Prostate gland (tissue), 2 donors: ENCODE data around the gene TANGO6. TPM values are rescaled to one million over a fixed set of nuclear protein-coding genes. Genes with fewer than 3 reads are reported as not detected.
"Not testable (repeated sequence)": the region's sequence is repeated elsewhere in the genome, so short reads cannot be mapped to it uniquely, and the experiment has no call there.

ENCODE experiments used
- DNase-seq: peaks from one replicate; pipeline ENCODE4 v3.0.0-alpha.2; 2019; ENCODE audit warnings: low spot score
- H3K27ac ChIP-seq, 2 donors: fragments of 200-600 bp; sonication (generic); 2 replicates each; pipeline ENCODE4 v1.5.1; 2017 to 2019
- H3K27me3 ChIP-seq: fragments of 200-600 bp; sonication (generic); replicated peaks from 2 replicates; pipeline ENCODE4 v1.5.1; 2019; ENCODE audit not compliant: insufficient read depth
- H3K36me3 ChIP-seq, 2 donors: fragments of 200-600 bp; sonication (generic); 1 replicate in 1 of 2; 2 replicates in 1 of 2; pipeline versions ENCODE4 v1.5.1 to v1.8.1; 2017 to 2019
- H3K4me1 ChIP-seq: fragments of 200-600 bp; sonication (generic); replicated peaks from 2 replicates; pipeline ENCODE4 v1.5.1; 2019
- H3K4me3 ChIP-seq, 2 donors: fragments of 200-600 bp; sonication (generic); 2 replicates each; pipeline ENCODE4 v1.5.1; 2017 to 2019
- H3K9me3 ChIP-seq: fragments of 200-600 bp; sonication (generic); 2 replicates; pipeline ENCODE4 v1.5.1; 2017
- POLR2A ChIP-seq: fragments of 450-650 bp; IDR thresholded peaks from one replicate; pipeline ENCODE4 v1.6.1; 2016; ENCODE audit warnings: antibody characterized with exemption, mild to moderate bottlenecking
- POLR2AphosphoS5 ChIP-seq: sonication (generic); formaldehyde crosslinking; IDR thresholded peaks from one replicate; pipeline ENCODE4 v1.6.1; 2017; ENCODE audit warnings: antibody characterized with exemption
- whole genome bisulfite sequencing: methylation state at CpG from one replicate; pipeline ENCODE4 v1.1.5; 2018; 5-methylcytosine and 5-hydroxymethylcytosine counted together
- intact Hi-C: fragments of 100-400 bp; cut with DNase I; formaldehyde crosslinking; loops from one replicate; pipeline ENCODE4 v1.14.2; 2022
- total RNA-seq, 2 donors: library from RNA; depleted of rRNA; stranded (reverse); fragments of >200 nt; gene quantifications; one replicate each; pipeline ENCODE4 v1.1.0, GENCODE V29; 2016
- TF ChIP-seq, protein P1 (sequence below), 4 experiments: fragments of 200-600 bp in 2 of 4; fragments of 450-650 bp in 2 of 4; sonication (generic) in 2 of 4; IDR thresholded peaks; 1 replicate in 3 of 4; 2 replicates in 1 of 4; pipeline ENCODE4 v1.5.1; 2016 to 2019; ENCODE audit warnings: antibody characterized with exemption in 4 of 4, mild to moderate bottlenecking in 2 of 4, moderate library complexity in 2 of 4

TANGO6 gene
- total RNA-seq, 2 donors from 2014 or later, result 13.1 to 28.6 TPM

DNA sequence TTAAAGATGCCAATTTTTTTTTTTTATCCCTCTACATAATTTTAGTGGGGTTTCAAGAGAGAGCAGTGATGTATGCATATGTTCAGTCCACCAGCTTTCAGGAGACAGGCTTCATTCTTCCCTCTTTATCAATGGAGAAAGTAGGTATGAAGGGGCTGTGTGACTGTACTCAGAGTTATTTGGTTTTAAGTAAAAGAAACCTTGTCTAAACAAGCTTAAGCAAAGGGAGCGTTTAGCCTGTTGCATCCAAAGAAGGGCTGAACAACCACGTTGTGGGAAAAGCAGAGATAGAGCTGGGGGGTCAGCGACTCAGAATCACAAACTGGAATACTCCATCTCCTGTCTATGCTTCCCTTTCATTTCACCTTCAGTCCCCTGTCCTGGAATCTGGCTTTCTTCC lies 211.7 kb downstream of the TANGO6 start:
- H3K36me3 ChIP-seq, result no peaks in the 10 kb centered on the region
- no peak for DNase-seq
- WGBS, result 88% methylated on average over 3 of the region's 3 CpGs
- H3K27ac ChIP-seq, result no peak overlapping the region
- intact Hi-C loops, result no loop called here
- no peaks in the 10 kb centered on the region for H3K27me3 ChIP-seq
- TF ChIP-seq POLR2AphosphoS5, result no peak
- no peak for TF ChIP-seq POLR2A
- TF ChIP-seq, protein P1, sequence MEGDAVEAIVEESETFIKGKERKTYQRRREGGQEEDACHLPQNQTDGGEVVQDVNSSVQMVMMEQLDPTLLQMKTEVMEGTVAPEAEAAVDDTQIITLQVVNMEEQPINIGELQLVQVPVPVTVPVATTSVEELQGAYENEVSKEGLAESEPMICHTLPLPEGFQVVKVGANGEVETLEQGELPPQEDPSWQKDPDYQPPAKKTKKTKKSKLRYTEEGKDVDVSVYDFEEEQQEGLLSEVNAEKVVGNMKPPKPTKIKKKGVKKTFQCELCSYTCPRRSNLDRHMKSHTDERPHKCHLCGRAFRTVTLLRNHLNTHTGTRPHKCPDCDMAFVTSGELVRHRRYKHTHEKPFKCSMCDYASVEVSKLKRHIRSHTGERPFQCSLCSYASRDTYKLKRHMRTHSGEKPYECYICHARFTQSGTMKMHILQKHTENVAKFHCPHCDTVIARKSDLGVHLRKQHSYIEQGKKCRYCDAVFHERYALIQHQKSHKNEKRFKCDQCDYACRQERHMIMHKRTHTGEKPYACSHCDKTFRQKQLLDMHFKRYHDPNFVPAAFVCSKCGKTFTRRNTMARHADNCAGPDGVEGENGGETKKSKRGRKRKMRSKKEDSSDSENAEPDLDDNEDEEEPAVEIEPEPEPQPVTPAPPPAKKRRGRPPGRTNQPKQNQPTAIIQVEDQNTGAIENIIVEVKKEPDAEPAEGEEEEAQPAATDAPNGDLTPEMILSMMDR (IDR thresholded peaks at IDR 0.05), result no peak
- no peaks in the 10 kb centered on the region for H3K9me3 ChIP-seq
- peaks cover 2% of the 10 kb centered on the region for H3K4me1 ChIP-seq
- H3K4me3 ChIP-seq, result no peak overlapping the region

DNA sequence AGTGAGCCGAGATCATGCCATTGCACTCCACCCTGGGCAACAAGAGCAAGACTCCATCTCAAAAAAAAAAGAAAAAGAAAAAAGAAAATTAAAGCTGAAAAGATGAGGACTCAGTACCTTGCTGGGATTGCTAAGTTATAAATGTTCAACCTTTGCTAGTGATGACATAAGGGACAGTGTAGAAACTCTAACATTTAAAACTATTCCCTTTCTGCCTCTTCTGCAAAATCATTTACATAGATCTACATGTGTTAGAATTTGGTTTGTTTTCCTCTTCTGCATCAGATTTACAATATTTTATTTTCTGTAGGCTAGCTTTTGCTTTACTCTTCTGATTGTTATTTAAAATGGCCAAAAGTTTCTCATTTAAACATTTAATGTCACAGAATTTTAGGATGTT lies 212.6 kb downstream of the TANGO6 start:
- H3K9me3 ChIP-seq, result no peaks in the 10 kb centered on the region
- no peak overlapping the region for H3K27ac ChIP-seq
- H3K27me3 ChIP-seq, result no peaks in the 10 kb centered on the region
- no peak for DNase-seq
- TF ChIP-seq, protein P1 (IDR thresholded peaks at IDR 0.05), result no peak
- TF ChIP-seq POLR2A, result no peak
- no peak for TF ChIP-seq POLR2AphosphoS5
- H3K4me1 ChIP-seq, result peaks cover 2% of the 10 kb centered on the region
- H3K36me3 ChIP-seq, result no peaks in the 10 kb centered on the region
- intact Hi-C loops, result no loop called here
- H3K4me3 ChIP-seq, result no peak overlapping the region
- WGBS, result 88% methylated on average over 1 of the region's 1 CpG

DNA sequence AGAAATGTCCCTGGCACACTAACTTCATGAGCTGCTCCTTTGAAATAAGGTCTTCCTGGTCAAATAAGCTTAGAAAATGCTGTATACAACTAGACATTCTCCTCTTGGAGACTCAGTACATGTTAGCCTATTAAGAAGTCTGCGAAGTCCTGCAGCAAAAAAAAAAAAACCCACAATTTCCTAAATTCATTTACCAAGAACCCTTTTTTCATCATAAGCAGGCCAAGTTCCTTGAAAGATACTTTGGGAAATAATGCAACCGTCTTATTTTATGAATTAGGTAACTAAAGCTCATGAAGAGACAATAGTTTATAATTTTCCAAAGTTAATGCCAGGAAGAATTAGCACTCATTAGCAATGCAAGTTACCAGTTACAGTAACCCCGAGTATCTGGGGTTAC lies 213.1 kb downstream of the TANGO6 start:
- WGBS, result 87% methylated on average over 3 of the region's 3 CpGs
- Histone ChIP-seq H3K27ac (no peak overlapping the region), H3K36me3 (no peaks in the 10 kb centered on the region), H3K4me1 (peaks cover 2% of the 10 kb centered on the region), H3K27me3 (no peaks in the 10 kb centered on the region), H3K9me3 (no peaks in the 10 kb centered on the region), H3K4me3 (no peak overlapping the region)
- TF ChIP-seq POLR2A, result no peak
- TF ChIP-seq, protein P1 (IDR thresholded peaks at IDR 0.05), result no peak
- no peak for TF ChIP-seq POLR2AphosphoS5
- DNase-seq, result no peak
- intact Hi-C loops, result no loop called here

DNA sequence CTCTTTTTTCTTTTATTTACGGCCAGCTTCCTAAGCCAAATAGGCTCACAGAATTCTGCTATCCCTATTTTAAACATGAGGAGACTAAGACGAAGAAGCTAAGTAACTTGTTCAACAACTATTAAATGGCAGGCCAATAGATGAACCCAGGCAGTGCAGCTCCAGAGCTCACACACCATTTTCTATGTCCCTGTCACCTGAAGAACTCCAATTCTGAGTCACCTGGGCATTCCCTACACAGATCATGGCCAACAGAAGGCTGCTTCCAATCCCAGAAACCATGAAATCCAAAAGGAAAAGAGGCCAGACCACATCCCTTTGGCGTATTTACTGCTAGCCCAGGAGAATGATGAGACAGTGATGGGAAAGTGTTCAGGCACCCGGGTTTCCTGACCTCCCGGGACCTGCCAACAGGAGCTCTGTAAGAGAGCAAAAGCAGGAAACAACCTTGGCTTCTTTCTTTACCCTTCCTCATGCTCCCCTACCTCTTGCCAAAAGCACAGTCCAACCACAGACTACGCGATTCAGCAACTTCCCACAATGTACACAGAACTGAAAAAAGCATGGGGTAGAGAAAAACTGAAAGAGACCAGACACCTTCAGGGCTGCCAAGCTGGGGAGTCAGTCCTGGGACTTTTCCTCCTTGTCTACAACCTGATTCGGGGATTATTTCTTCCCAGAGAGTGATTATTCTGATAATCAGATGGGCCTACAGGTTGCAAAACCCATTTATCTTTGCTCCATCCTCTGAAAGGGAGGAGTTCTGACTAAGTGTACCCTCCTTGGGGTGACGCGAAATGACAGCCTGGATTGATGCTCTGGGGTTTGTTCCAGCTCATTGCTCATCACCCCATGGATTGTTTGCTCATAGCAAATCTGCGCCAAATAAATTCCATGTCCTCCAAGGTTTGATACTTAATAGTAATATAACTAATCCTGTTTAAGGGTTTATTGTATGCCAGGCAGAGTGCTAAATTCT lies 214.4 kb downstream of the TANGO6 start:
- peak overlapping the region; percentile 26 to 36 for H3K27ac ChIP-seq
- H3K27me3 ChIP-seq, result no peaks in the 10 kb centered on the region
- H3K4me1 ChIP-seq, result peaks cover 2% of the 10 kb centered on the region
- DNase-seq, result peak; percentile 50
- H3K4me3 ChIP-seq, result no peak overlapping the region
- H3K36me3 ChIP-seq, result no peaks in the 10 kb centered on the region
- TF ChIP-seq, protein P1 (IDR thresholded peaks at IDR 0.05), result no peak
- peak; percentile 7 for TF ChIP-seq POLR2AphosphoS5
- no peaks in the 10 kb centered on the region for H3K9me3 ChIP-seq
- WGBS, result 42% methylated on average over 11 of the region's 11 CpGs
- intact Hi-C loops, result no loop called here

DNA sequence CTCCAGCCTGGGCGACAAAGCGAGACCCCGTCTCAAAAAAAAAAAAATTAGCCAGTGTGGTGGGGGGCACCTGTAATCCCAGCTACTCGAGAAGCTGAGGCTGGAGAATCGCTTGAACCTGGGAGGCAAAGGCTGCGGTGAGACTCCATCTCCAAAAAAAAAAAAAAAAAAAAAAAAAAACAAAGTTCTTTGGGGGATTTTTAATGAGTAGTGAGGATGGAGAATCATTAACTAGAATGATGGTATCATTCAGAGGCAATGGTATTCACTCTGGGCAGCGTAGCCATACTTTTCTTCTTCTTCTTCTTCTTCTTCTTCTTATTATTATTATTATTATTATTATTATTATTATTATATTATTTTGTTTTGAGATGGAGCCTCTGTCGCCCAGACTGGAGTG lies 220.2 kb downstream of the TANGO6 start:
- H3K27ac ChIP-seq, H3K4me1 ChIP-seq, H3K4me3 ChIP-seq, H3K36me3 ChIP-seq, H3K9me3 ChIP-seq, H3K27me3 ChIP-seq, intact Hi-C loops, DNase-seq: not testable (repeated sequence)
- 97% methylated on average over 8 of the region's 8 CpGs for WGBS
